HFF-Myc (cell line): ENCODE data around the gene MEF2B.

Experiments
- DNase-seq: peaks from one replicate; pipeline ENCODE4 v3.0.0-alpha.2; 2011; ENCODE audit warnings: low read depth; ENCODE audit errors: extremely low read depth
- H3K4me3 ChIP-seq: replicated peaks from 2 replicates; pipeline ENCODE4 v1.5.1; 2011; ENCODE audit warnings: low read depth, mild to moderate bottlenecking, control low read depth, low read length
- CTCF ChIP-seq: IDR thresholded peaks from 2 replicates; pipeline ENCODE4 v1.5.1; 2012; ENCODE audit warnings: mild to moderate bottlenecking, low read depth, low read length, control low read depth; ENCODE audit errors: missing control alignments

Gene MEF2B

GRCh38 chr19:19098703-19099632, 71.1 kb downstream of the MEF2B start:
- no peak overlapping the region for H3K4me3 ChIP-seq
- DNase-seq: no peak

GRCh38 chr19:19098084-19098702, 71.9 kb downstream of the MEF2B start:
- H3K4me3 ChIP-seq: no peak overlapping the region
- TF ChIP-seq CTCF: no peak

More at GRCh38 chr19:19098703-19099632, 71.1 kb downstream of the MEF2B start:
- TF ChIP-seq CTCF: no peak

DNA sequence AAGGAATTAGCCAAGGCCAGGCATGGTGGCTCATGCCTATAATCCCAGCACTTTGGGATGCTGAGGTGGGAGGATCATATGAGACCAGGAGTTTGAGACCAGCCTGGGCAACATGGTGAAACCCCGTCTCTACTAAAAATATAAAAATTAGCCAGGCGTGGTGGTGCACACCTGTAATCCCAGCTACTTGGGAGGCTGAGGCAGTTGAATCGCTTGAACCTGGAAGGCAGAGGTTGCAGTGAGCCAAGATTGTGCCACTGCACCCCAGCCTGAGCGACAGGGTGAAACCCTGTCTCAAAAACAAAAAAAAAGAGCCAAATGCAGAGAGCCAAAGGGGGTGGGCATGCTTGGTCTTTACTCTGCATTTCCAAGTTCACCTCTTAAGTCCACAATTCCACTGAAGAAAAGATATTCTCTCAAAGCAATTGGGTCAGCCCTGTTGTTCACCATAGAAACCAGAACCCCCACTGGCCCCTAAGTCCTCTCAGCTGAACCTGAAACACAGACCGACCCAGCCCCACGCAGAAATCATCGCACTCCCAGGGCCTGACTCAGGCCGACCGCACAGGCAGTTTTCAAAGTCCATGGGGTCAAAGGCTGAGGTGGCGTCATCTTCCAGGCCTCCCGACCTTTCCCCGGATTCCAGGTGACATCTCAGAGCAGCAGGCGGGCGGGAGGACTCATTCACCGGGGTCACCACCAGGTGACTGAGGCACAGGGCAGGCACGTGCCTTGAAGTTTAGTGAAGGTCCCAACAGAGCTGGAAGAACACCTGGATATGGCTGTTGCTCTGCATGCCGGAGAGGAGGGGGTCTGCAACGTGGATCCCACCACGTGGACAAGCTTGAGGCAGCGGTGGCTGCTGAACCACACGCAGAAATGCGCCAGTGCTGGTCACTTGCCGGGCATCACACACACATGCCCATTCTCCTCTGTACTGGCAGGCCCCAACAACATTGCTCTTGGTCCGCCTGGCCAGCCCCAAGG, 73.1 kb downstream of the MEF2B start:
- no peak for DNase-seq
- TF ChIP-seq CTCF: no peak
- no peak overlapping the region for H3K4me3 ChIP-seq

More at GRCh38 chr19:19098084-19098702, 71.9 kb downstream of the MEF2B start:
- no peak for DNase-seq

DNA sequence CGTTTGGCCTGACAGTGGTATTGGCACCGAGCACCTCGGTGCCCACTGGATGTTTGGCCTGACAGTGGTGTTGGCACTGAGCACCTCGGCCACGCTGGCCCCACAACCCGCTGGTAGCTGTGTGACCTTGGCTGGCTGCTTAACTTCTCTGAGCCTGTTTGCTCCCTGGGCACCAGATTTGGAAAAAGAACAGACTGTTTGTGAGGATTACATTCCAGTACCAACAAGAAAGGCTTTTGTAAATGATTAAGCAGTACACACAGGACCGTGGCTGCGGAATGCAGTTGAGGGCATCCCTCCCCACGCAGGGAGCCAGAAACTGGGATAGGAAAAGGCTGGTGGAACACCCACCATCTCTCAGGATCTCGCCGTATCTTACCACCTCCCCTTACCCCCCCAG, 74.4 kb downstream of the MEF2B start:
- no peak overlapping the region for H3K4me3 ChIP-seq
- no peak for DNase-seq
- TF ChIP-seq CTCF: no peak
